Measurements from ENCODE around the gene CAD.
"Not testable (repeated sequence)": the region's sequence is repeated elsewhere in the genome, so short reads cannot be mapped to it uniquely, and the experiment has no call there.

Gene CAD

GRCh38 chr2:27255187-27255586 lies 38.0 kb downstream of the CAD start:
- DNase-seq, result no peak

GRCh38 chr2:27255660-27256059 lies 38.5 kb downstream of the CAD start:
- no peak for DNase-seq

DNA sequence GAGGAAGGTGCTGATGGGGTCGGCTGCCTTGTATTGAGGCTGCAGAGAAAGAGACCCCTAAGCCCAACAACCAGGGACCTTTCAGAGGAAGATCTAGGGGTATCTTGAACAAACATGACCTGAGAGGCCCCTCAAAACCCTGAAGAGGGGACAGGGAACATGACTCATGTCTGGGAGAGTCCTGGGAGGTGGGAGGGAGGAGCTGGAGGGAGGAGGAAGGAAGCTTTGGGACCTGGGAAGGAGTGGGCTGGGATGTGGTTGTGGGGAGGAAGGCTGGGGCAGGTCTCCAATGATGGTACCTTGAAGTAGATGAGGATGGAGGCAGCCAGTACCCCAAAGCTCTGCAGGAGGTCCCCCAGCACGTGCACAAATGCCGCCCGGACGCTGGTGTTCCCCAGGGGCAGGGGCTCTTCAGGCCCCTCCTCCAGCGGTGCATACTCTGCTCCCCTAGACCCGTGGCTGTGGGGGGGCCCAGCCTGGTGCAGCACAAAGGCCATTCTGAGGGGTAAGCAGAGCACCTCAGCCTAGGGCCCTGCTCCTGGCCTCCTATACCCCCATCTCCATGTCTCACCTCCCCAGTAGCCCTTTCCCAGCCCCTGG lies 39.8 kb downstream of the CAD start:
- DNase-seq, result no peak

- DNase-seq, result no peak
Observed at GRCh38 chr2:27258051-27258450, 40.9 kb downstream of the CAD start.

GRCh38 chr2:27261241-27261925 lies 44.2 kb downstream of the CAD start:
- no peak for DNase-seq

- DNase-seq, result no peak
Observed at GRCh38 chr2:27261926-27262298, 44.7 kb downstream of the CAD start.

DNA sequence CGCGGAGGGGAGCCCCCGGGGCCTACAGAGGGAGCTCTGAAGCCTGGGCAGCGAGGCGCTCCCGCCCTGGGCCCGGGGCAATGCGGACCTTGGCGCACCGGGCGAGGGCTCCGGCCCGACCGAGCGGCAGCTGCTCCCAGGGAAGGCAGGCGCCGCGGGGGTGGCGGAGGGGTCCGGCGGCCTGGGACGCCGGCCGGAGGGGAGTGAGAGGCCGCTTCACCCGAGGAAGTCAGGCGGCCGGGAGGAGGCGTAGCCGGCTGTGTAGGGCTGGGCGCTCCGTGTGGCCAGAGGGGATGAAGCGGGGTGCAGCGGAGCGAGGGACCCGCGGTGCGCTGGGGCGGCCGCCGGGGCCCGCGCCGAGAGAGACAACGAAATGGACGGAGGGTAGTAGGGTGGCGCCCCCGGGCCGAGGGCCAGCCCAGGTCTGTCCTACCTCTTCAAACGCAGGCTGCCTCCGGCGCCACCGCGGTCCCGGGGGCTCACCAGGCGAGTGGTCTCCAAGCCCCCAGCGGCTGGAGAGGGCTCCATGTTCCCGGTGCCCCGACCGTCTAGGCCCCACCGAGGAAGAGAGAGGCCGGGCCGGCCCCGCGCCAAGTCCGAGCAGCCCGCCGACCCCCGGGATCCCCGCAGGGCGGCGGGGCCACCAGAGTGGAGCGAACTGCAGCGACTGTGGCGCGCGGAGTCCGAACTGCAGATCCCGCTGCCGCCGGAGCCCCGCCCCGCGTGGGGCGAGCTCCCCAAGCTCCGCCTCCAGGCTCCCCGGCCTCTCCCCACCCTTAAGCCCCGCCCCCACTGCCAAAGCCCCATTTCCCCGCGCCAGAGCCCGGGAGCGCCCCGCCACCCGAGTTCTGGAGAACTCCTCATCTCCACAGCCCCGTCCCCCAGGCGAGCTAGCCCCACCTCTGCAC lies 45.5 kb downstream of the CAD start, which contains the start of gene SLC30A3:
TSS of gene SLC30A3 (minus strand) at position 669 of the 908 bp plus-strand sequence. CDS start at position 528, 141 bp downstream.
- peak in 9 of 51 donors; percentile 4 to 38 (median 14) for DNase-seq

DNA sequence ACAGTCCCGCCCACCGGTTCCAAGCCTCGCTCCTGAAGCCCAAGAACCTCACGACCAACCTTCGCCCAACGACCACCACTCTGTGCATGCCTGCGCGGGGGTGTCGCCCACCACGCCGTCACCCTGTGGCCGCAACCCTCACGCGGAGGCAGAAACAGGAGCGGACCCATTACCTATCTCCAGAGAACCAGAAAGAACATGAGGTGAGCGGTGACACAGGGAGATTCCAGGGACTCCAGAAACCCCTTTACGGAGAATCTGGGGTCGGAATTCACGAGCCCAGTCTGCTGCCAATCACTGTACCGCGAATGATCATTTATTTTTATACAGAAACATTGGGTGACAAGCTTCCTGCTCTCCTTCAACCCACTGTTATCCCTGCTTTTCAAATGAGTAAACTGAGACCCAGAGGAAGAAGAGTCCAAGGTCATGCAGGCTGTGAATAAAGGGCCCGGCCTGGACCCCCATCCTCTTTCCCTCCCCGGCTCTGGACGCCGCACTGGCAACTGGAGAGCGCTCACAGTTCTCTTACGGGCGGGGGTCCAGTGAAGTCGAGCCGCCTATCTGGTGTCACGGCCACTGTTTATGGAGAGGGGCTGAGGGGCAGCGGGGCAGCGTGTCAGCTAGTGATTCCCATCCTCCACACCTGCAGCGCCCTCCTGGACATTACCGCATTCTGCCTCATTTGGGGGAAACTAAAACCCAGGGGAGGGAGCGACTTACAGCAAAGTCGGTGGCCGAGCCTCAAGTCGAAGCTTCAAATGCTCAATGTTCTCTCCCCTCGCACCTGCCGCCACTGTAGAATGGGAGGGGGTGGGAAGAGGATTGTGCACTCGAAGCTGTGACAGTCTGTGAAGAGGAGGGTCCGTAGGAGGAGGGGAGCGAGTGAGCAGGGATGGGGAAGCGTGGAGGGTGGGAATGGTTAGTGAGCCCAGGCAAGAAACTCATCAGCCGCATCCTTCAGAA lies 46.4 kb downstream of the CAD start:
- DNase-seq, result peak in 1 of 51 donors; percentile 42

GRCh38 chr2:27264253-27264752 lies 47.1 kb downstream of the CAD start:
- DNase-seq, result no peak

DNA sequence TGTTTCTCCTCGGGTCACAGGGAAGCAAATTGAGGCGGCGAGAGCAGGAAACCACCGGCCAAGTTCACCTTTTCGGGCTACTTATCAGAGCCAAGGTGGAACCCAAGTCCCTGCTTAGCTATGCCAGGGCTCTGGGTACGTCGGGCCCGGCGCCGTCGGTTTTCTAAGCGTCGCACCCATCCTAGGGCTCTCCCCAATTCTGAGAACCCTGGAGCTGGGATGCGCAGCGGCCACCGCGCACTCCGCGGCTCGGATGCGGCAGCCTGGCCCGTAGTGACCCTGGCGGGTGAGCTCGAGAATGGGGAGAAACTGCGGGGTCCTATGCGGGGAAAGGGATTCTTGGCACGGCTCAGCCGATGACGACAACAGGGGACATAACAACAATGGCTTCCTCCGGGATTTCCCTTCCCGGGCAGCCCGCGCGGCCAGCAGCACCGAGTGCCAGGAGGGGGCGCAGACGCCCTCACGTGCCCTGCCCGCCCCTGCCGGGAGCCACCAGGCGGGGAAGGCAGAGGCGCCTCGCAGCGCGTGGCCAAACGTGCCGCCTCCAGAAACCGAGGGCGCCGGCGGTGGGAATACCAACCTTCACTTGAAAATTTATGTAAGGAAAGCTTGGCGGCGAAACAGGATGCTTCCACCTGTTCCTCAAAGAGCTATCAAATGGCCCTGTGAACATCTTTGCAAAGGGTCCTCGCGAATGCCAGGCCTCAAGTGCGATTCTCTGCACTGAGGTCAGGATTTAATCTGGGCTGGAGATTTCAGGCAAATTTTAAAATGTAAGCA lies 47.8 kb downstream of the CAD start:
- DNase-seq, result peak in 17 of 51 donors; percentile 4 to 56 (median 18)

- no peak for DNase-seq
Observed at GRCh38 chr2:27265536-27265870, 48.3 kb downstream of the CAD start.

GRCh38 chr2:27268296-27268695 lies 51.1 kb downstream of the CAD start:
- not testable (repeated sequence) for DNase-seq

- DNase-seq, result no peak
Observed at GRCh38 chr2:27270131-27270530, 53.0 kb downstream of the CAD start.

DNA sequence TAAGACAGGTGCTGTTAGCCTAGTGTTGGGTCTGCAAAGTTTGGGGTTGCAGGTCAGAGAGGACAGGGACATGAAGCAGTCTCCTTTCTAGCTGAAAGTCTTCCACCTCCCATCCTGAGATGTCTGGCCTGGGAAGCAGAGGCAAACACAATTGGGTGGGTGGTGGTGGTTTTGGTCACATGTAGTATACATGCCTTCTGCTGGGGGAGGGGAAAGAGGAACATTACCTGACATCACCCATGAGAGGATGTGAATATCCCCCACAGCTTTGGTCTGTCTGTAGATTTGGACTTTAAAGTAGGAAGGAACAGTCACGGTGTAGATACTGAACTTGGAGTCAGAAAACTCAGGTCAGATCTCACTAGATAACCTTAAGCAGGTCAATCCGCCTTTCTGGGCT lies 53.5 kb downstream of the CAD start:
- no peak for DNase-seq

- DNase-seq, result no peak
Observed at GRCh38 chr2:27271631-27272340, 54.6 kb downstream of the CAD start.

DNA sequence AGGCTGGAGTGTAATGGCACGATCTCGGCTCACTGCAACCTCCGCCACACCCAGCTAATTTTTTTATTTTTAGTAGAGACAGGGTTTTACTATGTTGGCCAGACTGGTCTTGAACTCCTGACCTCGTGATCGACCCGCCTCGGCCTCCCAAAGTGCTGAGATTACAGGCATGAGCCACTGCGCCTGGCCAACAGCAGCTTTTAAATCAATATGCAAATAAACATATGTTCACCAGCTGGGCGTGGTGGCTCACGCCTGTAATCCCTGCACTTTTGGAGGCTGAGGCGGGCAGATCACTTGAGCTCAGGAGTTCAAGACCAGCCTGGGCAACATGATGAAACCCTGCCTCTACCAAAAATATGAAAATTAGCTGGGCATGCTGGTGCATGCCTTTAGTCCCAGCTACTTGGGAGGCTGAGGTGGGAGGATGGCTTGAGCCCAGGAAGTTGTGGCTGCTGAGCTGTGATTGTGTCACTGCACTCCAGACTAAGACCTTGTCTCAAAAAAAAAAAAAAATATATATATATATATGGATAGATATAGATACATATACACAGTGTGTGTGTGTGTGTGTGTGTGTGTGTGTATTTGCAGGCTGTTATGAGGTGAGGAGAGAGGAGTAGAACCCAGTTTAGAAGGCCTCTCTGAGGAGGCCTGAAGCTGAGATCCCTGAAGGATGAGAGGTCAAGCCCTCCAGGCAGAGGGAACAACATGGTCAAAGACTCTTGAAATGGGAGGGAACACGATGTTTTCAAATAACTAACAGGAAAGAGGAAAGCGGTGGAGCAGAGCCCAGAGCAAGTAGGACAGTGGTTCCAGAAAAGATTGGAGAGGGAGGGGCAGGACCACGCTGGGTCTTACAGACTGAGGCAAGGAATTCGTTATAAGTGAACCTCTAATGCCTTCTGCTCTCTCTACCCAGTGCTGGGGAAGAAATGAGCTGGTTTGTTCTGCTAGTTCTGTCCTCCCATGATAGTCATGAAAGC lies 55.7 kb downstream of the CAD start:
- not testable (repeated sequence) for DNase-seq

DNA sequence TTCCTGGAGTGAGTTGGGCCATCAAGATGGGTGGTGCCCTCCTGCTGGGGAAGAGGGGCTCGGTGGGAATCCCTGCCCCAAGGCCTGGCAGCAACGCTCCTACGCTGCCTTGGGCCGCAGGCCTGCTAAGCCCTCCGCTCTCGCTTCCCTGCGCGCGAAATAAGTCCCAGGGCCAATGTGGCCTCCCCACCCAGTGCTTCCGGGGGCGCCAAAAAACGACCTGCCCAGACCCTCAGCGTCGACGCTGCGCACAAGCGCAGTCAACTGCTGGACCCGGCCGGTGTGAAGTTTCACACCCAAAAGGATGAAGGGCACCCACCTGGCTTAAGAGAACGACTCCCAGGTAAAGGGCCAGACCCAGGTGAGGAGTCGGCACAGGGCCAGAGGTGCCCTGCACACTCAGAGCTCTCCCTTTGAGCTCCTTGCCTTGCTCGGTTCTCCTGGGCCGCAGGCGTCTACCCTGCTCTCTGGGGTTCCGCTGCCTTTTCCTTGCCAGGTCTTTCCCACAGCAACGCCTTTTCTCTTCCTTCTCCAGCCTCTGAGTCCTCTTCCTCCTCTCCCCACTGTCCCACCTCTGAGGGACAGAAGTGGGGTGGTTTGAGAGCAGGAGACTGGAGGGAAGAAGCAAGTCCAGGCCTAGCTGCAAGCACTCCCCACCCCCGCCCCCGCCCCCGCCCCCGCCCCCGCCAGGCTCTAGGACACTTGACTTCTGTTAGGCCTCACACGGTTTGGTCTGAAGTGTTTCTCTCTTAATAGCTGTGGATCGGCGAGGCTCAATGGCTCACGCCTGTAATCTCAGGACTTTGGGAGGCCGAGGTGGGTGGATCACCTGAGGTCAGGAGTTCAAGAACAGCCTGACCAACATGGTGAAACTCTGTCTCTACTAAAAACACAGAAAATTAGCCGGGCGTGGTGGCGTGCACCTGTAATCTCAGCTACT lies 58.3 kb downstream of the CAD start, which contains the start of gene DNAJC5G:
TSS of gene DNAJC5G (plus strand) at position 223 of the 940 bp plus-strand sequence. CDS start 1,296 bp downstream, outside the sequence.
- no peak for DNase-seq

All from hypothalamus (tissue), 51 donors.